SK-N-MC (cell line): Measurements from ENCODE around the gene RCOR1.

ENCODE experiments used
- EZH2 ChIP-seq: fragments of 200-600 bp; sonication (generic); IDR thresholded peaks from one replicate; pipeline ENCODE4 v1.6.1; 2017; ENCODE audit warnings: antibody characterized with exemption
- FOXP2 ChIP-seq: optimal IDR thresholded peaks from 2 replicates; pipeline ENCODE3; 2011; ENCODE audit warnings: mild to moderate bottlenecking, moderate library complexity; ENCODE audit not compliant: insufficient read depth; ENCODE audit errors: extremely low read length, control extremely low read depth
- POLR2AphosphoS5 ChIP-seq: IDR thresholded peaks from 2 replicates; pipeline ENCODE4 v1.6.1; 2012; ENCODE audit warnings: mild to moderate bottlenecking, low read depth, low read length, borderline replicate concordance

- TF ChIP-seq EZH2 = no peak
- TF ChIP-seq POLR2AphosphoS5 = no peak
- no peak for TF ChIP-seq FOXP2
Measured at GRCh38 chr14:102558556-102558955, 33.9 kb upstream of the RCOR1 start.
